GM18519 (cell line): Measurements from ENCODE around the gene USP16.
A peak's percentile ranks its signal among the peaks of the same experiment; 100 is the strongest.
"Not testable (repeated sequence)": the region's sequence is repeated elsewhere in the genome, so short reads cannot be mapped to it uniquely, and the experiment has no call there.

Experiments
- ATAC-seq: cut with Tn5 transposase; IDR thresholded peaks from one replicate; pipeline ENCODE4 v1.9.1; 2021; ENCODE audit warnings: mild to moderate bottlenecking, moderate library complexity; ENCODE audit not compliant: unreplicated experiment, low FRiP score

USP16 gene

GRCh38 chr21:29030909-29031308, 6.4 kb downstream of the USP16 start:
- ATAC-seq, result no peak

GRCh38 chr21:29033301-29033700, 8.8 kb downstream of the USP16 start:
- ATAC-seq, result no peak

DNA sequence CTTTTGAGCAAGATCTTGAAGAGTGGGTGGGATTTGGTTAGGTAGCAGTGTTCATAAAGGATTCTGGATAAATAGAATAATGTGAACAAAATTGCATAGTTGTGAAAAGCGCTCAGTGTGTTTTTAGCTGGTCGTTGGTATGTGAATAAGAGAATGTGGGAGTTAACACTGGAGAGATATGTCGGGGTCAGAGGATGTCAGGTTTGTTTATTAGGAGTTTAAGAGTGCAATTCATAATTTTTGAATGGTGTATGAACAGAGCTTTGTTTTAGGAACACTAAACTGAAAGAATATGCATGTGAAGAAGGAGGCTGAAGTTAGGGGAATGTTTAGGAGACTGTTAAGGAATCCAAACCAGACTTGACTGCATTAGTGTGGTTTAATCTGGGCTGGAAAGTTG, 9.4 kb downstream of the USP16 start:
- ATAC-seq, result no peak

GRCh38 chr21:29034678-29035077, 10.2 kb downstream of the USP16 start:
- no peak for ATAC-seq

DNA sequence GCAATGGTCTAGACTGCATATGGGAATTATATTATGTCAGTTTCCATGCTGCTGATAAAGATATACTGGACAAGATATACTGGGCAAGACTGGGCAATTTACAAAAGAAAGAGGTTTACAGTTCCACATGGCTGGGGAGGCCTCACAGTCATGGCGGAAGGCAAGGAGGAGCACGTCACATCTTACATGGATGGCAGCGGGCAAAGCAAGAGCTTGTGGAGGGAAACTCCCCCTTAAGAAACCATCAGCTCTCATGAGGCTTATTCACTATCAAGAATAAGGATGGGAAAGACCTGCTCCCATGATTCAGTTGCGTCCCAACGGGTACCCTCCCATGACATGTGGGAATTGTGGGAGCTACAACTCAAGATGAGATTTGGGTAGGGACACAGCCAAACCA, 27.8 kb downstream of the USP16 start:
- no peak for ATAC-seq

DNA sequence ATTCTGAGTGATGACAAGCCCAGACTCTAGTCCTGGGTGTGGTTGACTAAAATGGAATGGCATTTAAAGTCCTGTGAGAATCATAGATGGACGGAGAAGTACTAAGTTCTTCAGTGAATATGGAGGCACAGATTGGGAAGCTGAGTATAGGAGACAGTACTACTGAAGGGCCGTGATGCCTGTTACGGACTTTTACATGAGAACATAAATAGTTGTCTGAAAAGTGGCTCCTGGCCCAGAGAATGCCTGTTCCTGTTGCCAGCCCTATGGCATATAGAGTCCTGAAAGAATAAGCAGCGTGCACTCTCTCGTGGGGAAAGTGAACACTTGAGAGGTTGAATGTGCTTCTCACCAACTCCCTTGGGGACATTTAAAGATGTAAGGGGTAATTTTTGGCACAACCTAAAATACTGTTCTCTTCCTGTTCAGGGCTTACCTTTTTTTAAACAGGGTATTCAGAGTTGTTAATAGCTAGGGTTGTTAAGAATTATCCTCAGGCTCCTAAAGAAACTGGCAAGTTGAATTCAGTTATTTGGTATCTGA, 28.6 kb downstream of the USP16 start:
- ATAC-seq, result no peak

- ATAC-seq, result no peak
Observed at GRCh38 chr21:29053656-29054055, 29.2 kb downstream of the USP16 start.

DNA sequence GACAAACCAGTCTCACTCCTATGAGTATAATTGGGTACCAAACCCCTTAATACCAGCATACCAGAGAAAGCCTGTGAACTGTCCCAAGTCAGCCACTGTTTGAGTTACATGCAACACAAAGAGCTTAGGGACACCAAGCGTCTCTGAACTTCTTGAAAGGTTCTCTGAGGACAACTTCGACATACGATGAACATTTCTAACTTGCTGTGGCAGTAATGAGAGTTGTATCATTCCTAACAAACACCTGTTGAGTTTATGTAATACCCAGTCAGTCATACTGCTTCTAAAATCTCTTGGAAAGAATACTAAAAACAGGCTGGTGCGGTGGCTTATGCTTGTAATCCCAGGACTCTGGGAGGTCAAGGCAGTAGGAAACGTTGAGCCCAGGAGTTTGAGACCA, 30.6 kb downstream of the USP16 start:
- ATAC-seq, result no peak

DNA sequence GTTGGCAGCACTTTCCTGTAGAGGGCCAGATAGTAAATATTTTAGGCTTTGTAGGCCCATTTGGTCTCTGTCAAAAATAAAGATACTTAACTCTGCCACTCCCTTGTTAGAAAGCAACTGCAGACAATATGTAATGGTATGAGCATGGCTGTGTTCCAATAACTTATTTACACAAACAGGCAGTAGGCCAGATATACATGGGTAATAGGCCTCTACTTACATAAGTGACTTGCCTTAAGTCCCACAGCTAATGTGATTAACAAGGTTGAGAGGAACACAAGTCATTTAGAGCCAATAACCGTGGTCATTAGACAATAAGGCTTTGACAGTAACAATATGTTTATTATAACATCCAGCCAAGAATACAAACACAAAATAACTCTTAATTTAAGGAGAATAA, 31.5 kb downstream of the USP16 start:
- ATAC-seq, result no peak

GRCh38 chr21:29056538-29057050, 32.1 kb downstream of the USP16 start:
- no peak for ATAC-seq

- peak; percentile 97 for ATAC-seq
Observed at GRCh38 chr21:29064850-29065481, 40.5 kb downstream of the USP16 start.

GRCh38 chr21:29072873-29073221, 48.4 kb downstream of the USP16 start:
- ATAC-seq, result no peak

GRCh38 chr21:29073222-29074006, 48.9 kb downstream of the USP16 start, which contains the start of gene CCT8:
Gene CCT8, minus strand, starts transcription at chr21:29073648. Its CDS starts 58 bp downstream, at chr21:29073590.
- ATAC-seq, result peak; percentile 86

DNA sequence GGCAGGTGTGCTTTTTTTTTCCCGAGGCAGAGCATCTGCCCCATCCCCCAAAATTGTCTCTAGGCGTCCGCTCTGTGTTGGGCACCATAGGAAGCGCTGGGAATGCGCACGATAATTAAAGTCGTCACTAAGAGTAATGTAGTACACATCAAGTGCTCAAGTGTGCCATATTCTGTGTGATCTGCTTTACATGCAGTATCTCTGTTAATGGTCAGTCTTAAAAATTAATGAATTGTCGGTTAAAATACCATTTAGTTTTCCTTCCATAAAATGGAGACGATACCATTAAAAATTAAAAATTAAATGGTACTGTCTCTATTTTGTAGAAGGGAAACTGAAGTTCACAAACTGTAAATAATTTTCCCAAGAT, 49.5 kb downstream of the USP16 start:
- ATAC-seq, result peak; percentile 8

- no peak for ATAC-seq
Observed at GRCh38 chr21:29074783-29075182, 50.3 kb downstream of the USP16 start.

- no peak for ATAC-seq
Observed at GRCh38 chr21:29075706-29076466, 51.4 kb downstream of the USP16 start.

- ATAC-seq, result not testable (repeated sequence)
Observed at GRCh38 chr21:29076731-29077640, 52.5 kb downstream of the USP16 start.

GRCh38 chr21:29077651-29078090, 53.2 kb downstream of the USP16 start:
- ATAC-seq, result no peak

DNA sequence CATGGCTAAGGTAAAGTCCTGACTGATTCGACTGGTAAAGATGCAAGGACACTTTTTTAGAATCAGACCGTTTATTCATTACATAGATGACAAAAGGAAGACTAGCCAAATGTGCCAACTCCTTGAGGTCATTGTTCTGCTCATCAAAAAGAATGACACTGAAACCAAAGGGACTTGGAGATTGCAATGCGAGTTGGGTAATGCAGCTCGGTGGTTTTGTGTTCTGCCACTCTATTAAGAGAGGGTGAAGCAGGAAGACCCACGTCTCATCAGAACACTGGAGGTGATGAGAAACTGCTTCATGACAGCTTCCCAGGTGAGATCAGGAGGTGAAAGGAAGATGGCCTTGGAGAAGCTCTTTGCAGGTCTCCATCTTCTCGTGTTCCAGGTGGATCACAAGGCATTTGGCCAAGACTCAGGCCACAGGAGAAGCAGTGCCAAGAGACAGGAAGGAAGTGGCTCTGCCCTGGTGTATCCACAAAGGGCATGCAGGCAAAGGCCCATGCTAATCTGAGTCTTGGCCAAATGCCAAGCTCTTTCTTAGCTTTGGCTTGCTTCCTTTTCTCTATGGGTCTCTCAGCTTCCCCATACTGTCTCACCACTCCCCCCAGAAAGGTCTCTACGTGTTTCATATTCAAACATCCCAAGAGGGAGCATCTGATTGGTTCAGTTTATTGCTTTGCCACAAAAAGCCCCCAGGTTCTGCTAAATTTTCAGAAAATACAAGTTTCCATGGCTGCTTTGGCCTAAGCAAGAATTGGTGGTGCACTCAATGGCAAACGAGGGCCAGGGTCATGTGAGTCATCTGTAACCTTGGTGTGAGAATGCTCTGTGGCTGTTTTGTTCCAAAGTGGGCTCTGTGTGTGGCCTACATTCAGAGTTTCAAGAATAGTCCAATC, 54.6 kb downstream of the USP16 start:
- no peak for ATAC-seq
